Stromal cell of bone marrow (primary cell): Measurements from ENCODE around the gene MAP3K8.
"Not testable (repeated sequence)": the region's sequence is repeated elsewhere in the genome, so short reads cannot be mapped to it uniquely, and the experiment has no call there.

Source experiments
- DNase-seq: peaks from one replicate; pipeline ENCODE4 v3.0.0-alpha.2; 2012; ENCODE audit warnings: low read depth

The MAP3K8 gene

DNA sequence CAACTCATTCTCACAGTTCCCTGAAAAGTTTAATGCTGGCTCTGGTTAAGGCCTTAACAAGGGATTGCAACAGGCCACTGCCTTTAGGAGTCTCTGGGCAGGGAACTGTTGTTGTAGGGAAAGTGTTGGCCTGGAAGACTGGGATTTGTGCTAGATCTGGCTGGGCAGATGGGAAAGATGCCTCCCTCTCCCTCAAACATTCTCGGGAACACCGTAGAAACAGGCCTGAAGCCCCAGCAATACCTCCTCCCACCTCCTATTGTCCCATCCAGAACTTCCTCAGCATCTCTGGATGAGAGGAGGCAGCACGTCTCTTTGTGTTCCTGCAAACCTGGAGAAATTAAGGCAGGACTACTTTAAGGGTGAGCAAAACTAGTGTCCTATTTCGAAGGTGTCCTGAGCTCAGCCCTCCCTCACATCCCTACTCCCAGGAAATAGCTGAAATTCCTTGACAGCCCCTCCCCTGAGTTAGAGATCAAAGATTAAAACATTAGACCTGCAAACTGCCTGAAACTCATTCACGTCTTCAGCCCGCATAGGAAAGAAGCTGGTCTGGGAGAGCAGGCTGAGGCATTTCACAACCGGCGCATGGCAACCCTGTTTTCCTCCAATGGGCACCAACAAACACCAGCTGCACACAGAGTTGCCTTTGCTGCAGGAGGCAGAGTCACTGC, 10.9 kb upstream of the MAP3K8 start:
- no peak for DNase-seq

DNA sequence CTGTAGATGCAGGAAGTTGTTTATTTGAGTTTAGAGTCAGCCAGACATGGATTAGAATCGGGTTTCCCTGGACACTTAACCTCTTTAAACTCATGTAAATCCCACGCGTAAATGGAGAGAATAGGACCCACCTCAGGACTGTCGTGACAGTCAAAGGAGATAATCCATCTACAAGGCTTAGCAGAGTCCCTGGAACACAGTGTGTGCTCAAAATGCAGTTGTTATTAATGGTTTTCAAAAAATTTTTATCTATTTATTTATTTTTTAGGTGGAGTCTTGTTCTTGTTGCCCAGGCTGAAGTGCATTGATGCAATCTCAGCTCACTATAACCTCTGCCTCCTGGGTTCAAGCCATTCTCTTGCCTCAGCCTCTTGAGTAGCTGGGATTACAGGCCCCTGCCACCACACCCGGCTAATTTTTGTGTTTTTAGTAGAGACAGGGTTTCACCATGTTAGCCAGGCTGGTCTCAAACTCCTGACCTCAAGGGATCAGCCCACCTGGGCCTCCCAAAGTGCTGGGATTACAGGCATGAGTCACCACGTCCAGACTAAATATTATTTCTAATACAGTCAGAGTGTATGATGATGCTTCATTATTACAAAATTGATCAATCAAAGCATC, 10.2 kb upstream of the MAP3K8 start:
- DNase-seq = not testable (repeated sequence)

DNA sequence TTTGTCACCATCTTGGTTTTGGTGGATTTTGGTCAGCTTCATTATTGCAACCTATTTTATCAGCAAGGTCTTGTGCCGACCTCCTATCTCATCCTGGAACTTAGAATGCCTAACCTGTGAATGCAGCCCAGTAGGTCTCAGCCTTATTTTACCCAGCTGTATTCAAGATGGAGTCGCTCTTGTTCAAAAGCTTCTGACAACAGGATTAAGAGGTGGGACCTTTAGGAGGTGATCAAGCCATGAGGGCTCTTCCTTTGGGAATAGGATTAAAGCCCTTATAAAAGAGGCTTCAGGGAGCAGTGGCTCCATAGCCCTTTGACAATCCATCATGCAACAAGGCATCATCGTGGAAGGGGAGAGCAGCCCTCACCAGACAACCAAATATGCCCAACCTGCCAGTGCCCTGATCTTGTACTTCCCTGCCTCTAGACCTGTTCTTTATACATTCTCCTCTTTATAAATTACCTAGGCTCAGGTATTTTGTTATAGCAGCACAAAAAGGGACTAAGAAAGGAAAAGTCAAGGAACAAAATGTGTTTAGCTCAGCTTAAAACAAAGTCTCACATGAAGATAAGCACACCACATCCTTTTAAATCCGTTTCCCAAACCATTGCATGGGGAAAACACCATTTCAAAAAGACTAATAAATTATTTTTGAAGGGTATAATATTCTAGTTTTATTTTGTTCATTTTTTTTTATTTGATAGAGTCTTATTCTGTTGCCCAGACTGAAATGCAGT, 8.5 kb upstream of the MAP3K8 start:
- no peak for DNase-seq

DNA sequence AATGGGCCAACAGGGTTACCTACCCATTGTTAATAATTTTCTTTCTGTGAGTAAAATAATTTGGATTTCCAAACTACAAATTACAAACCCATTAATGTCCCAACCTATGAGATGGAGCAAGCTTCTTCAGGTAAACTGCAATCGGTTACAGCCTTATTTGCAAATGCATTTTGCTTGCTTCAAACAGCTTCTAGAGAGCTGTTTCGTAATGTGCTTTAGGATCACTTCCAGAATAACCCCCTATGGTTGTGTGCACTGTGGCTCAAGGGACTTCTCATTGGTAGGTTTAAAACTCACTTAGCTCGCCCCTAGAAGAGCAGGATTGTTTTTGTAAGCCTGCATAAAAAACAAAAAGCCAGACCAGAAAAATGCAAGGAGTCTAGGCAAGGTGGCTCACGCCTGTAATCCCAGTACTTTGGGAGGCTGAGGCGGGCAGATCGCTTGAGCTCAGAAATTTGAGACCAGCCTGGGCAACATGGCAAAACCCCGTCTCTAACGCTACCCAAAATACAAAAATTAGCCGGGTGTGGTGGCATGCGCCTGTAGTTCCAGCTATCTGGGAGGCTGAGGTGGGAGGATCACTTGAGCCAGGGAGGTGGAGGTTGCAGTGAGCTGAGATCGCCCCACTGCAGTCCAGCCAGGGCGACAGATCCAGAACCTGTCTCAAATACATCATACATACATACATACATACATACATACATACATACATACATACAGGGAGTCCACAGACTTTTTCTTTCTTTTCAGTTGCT, 3.3 kb upstream of the MAP3K8 start:
- DNase-seq = no peak

DNA sequence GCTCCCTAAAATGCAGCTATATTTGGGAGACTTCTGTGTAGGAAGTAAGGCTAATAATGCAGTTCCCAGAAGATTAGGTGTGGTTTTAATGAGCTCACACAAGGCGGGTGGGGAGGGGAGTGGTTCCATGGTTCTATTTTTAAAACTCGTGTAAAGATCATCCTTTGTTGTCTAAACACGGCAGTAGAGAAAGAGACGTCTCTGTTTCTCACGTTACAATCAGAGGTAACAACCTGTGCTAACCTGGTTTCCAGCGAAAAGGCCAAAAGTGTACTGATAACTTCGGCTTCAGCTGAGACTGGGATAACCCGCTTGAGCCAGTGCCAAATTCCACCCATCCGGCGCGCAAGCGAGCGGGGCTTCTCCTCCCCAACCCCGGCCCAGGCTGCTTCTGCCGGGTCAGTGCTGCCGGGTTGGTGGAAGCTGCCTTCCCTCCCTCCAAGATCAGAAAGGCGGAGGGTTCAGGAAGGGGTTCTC, 2.5 kb upstream of the MAP3K8 start:
- DNase-seq = no peak

DNA sequence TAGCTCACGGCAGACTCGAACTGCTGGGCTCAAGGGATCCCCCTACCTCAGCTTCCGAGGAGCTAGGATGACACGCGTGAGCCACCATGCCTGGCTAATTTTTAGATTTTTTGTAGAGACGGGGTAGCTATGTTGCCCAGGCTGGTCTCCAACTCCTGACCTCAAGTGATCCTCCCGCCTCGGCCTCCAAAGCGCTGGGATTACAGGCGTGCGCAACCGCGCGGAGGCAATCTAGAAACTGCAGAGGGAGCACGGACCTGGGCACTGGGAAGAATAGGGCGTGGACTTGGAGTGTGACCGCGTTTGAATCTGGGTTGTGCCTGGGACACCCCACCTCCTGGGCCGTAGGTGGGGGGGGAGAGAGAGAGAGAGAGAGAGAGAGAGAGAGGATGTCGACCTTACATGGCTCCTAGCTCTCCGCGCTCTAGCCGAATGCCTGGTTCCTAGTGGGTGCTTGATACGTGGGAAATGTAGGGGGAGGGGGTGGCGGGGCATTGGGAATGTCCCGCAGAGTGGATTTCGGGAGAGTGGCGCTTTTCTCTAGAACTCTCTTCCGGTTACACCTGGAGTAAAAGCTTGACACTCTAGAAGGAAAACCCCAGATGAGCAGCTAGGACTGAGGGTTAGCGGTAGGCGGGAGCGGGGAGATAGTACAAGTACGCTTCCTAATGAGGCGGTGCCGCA, 1.2 kb upstream of the MAP3K8 start:
- no peak for DNase-seq

DNA sequence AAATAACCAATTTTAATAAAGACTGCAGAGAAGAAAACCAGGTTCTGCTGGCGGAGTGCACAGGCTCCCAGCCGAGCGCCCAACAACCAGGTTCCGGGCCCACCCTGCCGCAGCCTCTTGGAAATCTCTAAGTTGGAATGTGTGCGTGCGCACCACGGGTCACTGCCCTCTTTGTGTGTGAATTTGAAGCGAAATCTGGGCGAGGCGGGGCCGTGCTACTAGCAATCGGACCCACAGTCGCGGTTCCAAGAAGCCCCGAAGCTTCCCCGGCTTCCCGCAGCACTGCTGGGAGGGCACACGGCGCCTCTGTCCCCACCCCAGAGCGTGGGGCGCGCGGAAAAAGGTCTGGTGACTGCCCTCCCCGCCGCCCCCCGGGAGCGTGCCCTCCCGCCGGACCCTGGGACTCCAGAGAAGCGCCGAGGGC, 666 bp upstream of the MAP3K8 start:
- DNase-seq = no peak

DNA sequence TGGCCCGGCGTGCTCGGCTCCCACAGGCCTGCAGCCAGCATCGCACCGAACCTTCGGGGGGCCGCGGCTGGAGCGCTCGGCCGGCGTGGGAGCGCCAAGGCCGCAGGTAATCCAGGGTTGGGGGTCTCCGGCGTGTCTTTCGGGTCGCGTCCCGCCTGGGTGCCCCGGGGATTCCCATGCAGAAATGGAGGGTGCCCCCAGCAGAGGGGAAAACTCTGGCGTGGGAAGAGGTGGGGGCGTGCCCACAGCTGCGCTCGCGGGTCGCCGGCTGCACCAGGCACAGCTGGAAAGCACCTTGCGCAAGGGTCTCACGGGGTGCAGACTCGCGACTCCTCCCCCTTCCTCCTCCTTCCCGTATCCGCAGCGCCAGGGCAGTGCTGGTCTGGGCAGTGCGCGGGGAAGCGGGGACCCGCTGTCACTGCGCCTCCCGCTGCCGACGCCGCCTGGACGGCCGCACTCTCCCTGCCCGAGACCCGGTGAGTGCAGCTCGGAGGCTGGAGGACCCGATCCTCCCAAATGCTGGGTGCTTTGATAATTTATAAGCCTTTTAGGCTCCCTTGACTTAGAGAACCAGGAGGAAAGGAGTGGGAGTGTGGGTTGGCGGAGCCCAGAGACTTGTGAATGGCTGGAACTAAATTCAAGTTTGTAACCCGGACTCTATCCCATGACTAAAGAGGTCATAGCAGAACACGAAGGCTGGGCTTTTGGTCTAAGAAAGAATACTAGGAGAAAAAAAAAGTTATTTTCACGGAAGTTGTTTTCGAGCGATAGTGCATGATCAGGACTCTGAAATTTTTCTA, 489 bp downstream of the MAP3K8 start:
- no peak for DNase-seq

DNA sequence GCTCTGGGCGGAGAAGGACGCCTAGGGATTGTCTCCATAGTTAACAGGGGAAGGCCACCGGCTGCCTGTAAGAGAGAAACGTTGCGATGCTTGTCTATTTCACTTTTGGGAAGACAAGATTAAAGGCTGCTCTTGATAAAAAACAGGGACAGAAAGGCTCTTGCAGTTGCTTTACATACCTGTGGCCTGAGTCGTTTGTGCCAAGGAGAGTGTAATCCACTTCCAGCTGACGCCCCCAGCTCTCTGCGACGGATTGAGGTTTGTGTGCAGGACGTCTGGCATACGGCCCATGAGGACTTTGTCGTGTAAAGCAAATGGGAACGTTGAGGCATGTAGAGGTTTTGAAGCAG, 1.1 kb downstream of the MAP3K8 start:
- DNase-seq = no peak

DNA sequence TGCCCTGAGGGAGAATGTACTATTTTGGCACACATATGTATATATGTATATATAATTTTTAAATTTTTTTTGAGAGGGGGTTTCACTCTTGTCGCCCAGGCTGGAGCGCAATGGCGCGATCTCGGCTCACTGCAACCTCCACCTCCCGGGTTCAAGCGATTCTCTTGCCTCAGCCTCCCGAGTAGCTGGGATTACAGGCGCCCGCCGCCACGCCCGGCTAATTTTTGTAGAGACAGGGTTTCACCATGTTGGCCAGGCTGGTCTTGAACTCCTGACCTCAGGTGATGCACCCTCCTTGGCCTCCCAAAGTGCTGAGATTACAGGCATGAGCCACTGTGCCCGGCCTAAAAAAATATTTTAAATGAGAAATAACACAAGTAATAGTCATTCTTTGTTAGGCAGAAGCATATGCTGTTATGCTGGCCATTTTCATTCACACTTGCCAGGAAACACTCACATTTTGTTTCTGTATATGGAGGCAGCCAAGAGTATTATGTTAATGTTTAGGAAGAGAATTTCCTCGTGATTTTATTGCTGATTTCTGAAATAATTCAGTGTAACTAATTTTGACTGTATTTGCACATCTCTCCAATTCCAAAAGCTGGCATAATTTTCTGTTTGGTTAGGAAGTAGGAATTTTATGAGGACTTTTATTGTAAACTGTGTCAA, 1.6 kb downstream of the MAP3K8 start:
- not testable (repeated sequence) for DNase-seq

DNA sequence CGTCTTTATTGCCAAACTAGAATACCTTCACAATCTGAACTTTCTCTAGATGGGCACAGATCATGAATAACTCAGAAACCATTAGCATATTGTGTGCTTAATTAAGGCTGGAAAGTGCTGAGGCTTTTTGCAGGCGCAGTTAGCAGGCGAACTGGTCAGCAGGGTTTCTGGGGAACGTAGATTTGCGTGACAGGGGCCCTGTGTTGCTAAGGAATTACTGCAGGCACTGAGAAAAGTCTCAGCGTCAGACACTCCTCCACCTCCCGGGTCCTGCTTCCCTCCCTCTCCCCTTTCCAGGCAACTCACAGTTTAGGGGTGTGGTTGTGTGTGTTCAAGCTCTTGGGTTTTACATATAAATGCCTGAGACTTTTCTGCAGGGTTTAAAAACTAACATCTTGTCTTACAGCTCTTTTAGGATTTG, 2.2 kb downstream of the MAP3K8 start:
- no peak for DNase-seq

DNA sequence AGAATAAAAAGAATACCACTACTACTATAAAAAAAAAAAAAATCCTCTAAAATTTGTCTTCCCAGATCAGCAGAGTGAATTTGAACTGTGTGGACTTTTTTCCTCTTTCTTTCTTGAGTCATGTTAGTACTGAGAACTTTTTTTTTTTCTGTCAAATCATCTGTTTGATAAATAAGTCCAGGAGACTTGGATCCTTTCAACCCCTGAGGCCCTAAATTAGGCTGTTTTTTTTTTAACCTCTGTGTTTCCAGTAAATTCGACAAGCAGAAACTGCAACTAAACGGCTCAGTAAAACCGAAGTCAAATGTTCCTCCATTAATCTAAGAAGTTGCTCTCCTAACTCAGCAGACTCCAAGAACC, 2.7 kb downstream of the MAP3K8 start:
- DNase-seq = no peak

DNA sequence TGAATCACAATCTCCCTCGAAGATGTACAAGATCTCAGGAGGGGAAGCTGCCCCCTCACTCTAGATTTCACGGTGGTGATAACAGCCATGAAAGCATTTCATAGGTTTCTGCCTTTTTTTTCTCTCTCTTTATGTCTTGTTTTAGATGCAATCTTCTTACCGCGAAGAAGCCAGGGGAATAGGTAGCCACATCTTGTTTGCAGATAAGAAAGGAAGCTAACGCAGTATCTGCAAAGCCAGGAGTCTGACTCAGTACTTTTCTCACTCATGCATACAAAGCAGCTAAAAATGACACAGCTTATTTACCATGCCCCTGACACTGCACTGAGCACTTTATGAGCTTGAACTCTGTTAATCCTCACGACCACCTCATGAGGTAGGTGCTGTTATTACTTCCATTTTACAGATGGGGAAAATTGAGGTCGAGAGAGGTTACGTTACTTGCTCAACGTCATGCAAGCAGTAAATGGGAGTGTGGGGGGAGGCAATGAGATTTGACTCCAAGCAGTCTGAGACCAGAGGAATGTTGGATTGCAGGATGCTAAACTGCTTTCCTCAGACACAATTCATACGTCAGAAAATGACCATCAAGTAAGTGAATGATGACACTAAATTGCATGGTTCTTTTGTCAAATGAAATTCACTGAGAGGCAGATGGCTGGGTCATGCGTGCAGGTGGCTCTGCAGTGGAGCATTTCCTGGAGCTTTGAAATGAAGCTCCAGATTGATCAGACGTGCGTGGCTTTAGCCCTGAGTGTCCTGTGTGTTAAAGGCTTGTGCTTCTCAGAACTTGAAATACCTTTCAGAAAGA, 3.3 kb downstream of the MAP3K8 start:
- no peak for DNase-seq

DNA sequence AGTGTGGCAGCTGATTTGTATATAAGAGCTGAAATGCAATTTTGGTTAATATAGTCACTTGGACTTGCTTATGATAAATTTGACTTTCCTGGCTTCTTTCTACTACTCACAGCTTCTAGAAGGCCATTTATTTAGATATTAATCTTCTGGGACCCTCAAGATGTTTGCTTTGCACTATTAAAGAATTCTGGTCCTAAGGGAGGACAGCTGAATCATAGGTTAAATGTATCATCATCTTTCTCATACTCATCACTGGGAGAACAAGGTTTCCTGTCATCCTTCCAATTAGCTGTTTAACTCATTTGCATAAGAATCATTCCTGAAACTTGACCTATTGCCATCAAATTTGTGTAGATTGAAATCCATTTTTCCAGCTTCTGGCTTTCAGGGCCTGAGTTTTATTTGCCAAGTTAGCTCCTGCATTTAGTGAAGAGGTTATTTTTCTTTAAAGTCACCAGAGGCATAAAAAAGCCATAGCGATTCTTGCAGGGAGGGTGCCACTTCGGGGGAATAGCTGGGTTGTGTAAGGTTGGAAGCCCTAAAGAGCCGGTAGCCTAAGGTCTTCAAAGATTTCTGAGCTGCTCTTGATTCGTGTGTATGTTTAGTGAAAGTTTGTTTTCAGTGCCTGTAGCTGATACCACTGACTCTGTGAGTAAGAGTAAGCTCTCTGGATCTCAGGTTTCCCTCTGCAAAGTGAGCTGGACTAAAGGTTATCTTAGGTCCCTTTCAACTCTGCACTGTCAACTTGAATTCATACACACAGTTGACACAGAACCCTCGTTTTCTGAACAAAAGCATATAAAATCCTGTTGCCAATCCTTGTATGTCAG, 4.3 kb downstream of the MAP3K8 start:
- DNase-seq = no peak

DNA sequence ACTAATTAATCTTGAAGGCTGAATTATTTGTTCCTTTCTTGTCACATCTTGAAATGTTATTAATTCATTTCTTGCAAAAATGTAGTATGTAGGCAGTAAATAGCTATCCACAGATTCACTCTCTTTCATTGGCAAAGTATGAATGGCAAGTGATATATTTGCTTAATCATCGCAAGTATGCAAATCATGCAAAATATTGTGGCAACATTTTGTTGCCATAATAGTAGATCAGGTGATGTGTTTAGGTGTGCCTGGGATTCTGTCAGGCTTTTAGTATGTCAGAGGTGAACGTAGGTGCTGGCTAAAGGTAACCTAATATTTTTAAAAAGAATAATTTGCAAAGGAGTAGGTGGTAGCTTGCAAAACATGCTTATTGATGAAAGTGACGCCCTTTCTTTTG, 5.9 kb downstream of the MAP3K8 start:
- no peak for DNase-seq

DNA sequence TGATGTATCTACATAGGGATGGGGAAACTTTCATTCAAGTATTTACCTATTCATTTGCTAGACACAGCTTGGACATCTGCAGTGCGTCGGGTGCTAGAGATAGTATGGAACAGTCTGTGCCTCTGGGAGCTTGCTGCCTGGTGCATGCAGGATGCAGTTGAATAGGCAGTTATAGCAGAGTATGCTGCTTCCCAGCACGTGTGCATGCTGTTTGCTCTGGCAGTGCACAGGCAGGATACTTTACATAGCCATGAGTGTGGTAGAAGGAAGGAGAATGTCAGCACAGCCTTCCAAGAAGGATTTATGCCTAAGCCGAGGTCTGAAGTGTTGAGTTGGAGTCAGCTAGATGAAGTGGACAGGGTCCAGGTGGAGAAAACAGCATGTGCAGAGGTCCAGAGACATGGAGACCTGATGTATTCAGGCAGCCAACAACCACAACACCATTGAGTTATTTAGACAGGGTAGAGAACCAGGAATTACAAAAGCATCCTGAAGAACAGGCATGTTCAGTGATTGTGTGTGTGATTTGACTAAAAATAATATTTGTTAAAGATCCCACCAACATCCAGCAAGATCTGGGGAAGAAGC, 8.1 kb downstream of the MAP3K8 start:
- DNase-seq = no peak

DNA sequence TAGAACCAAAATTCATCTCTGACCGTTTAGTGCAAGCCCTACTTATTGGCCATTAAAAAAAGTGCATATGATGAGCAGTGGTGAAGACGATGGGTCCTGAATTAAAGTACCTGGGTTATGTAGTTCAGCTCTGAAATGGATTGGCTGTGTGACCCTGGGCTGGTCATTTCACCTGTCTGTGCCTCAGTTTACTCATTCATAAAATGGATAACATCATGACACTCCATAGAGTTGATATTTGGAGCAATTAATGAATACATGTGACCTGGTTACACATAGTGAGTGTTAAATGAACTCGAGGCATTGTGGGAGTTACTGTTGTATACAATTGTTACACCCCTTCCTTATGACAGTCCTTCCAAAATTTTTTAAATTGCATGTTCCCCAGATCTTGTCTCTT, 9.1 kb downstream of the MAP3K8 start:
- no peak for DNase-seq

DNA sequence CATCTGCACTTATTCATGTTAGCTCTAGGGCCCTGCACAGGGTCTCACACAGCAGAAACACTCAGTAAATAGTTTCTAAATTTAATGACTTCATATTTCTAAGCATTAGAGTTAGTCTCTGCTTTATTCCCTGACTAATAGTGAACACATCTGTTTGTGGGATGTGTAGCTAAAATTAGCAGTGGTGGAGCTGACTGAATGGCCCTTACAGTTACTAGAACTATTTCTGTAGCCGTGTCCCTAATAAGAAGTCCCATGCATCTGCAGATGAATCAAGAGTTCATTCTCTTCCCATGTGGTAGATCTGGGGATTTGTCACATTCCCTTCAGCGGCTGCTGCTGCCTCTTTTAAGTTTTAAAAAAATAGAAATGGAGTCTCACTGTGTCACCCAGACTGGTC, 11.7 kb downstream of the MAP3K8 start:
- DNase-seq = peak; percentile 77
